Right ventricle myocardium superior (tissue), 1 donor: ENCODE data around the gene RNF222. TPM values are rescaled to one million over a fixed set of nuclear protein-coding genes. Genes with fewer than 3 reads are reported as not detected.
"Not testable (repeated sequence)": the region's sequence is repeated elsewhere in the genome, so short reads cannot be mapped to it uniquely, and the experiment has no call there.

Source experiments
- ATAC-seq: fragments of 200-7000 bp; cut with Tn5 transposase; one replicate; pipeline ENCODE4 v1.9.1; 2020; ENCODE audit warnings: mild to moderate bottlenecking; ENCODE audit not compliant: poor library complexity
- DNase-seq: peaks from one replicate; pipeline ENCODE4 v3.0.0-alpha.2; 2020
- intact Hi-C: fragments of 100-400 bp; cut with DNase I; formaldehyde crosslinking; loops from one replicate; pipeline ENCODE4 v1.11.2; 2022
- total RNA-seq: library from RNA; stranded (reverse); fragmentation: NEBNext Ultra II Directional; extraction: Animal tissue kit (Norgen Biotek cat#: 25700); gene quantifications from one replicate; pipeline ENCODE4 v1.2.1, GENCODE V29; 2021
- donor health status: DM: no; HTN: yes; CAD: no; lungs with severe emphysema.

Gene RNF222
- total RNA-seq, 1 donor from 2014 or later, result not detected

DNA sequence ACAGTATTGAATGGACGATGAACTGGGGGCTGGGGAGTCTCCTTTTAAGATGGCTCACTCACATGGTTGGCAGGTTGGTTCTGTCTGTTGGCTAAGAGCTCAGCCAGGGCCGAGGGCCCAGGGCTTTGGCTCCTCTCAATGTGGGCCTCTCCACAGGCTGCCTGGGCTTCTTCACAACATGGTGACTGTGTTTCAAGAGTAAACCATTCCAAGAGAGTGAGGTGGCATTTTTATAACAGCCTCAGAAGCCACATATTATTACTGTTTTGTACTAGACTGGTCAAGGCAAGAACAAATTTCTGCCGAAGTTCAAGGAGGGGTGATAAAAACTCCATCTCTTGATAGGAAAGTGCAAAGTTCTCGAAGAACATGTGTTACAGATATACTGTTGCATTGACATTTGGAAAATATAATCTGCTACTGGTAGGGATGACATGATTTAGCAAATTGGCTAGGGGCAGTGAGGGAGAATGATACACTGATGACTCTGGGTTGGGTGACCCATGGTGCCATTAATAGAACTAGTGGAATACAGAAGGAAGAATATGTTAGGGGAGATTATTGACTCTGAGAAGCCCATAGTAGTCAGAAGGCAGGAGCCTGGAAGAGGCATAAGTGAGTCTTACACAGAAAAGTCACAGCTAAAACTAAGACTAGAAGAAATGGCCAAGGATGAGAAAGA lies 34.8 kb downstream of the RNF222 start:
- no peak for DNase-seq

DNA sequence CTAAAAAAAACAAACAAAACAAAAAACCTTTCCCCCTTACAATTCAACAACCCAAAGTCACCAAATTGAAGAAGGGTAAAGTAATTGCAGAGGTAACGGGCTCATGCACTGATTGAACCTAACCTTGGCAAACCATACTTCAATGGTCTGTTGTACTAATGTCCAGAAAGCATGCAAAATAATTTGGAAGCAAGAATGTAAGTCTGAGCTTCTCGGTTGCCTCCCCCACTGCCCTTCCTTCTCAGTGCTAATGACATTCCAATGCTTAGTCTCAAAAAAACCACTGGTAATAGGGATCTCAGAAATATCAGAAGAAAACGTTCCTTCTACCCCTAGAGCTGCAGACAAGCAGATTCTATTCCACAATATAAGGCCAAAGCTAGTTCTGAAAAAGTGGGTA lies 36.9 kb downstream of the RNF222 start:
- intact Hi-C loops, result no loop called here
- DNase-seq (no peak), ATAC-seq (no peak)

More for the DNA sequence above, 34.8 kb downstream of the RNF222 start:
- ATAC-seq, result no peak
- intact Hi-C loops, result no loop called here

DNA sequence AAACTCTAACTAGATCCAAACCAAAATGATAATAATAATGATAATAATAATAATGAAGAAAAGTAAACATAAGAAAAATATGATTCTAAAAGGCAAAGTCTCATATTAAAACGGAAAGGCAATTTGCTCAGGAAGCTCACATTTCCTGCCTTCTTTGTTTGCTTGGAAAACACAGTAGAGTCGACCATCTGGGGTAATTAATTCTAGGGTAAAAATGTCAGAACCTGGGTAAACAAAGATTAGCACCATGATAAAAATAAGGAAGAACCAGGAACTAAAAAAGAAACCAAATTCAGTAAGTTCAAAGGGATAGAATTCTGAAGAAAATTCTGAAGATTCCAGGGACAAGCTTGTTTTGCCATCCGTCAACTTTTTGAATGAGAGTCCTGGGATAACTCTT lies 37.4 kb downstream of the RNF222 start:
- intact Hi-C loops, result no loop called here
- ATAC-seq (no peak), DNase-seq (no peak)

DNA sequence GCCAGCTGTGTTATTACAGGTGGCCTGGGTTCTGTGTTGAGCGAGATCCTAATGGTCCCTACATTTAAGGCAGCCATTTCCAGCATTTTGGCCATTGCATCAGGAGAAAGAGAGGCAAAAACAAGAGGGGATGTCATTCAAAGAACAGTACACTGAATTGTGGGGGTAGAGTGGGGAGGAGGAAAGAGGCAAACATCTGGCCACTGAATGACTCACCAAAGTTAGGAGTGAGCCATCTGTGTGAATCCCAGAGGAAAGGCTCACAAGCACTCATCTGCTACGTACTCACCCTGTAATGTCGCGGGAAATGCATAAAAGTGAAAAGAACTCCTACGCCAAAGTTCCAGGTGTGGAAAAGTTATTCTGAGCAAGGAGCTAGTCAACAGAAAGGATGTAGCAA lies 37.9 kb downstream of the RNF222 start:
- no peak for DNase-seq
- peak; percentile 72 for ATAC-seq
- intact Hi-C loops, result no loop called here

GRCh38 chr17:8357910-8358309 lies 39.7 kb downstream of the RNF222 start:
- ATAC-seq (no peak), DNase-seq (no peak)
- intact Hi-C loops, result no loop called here

DNA sequence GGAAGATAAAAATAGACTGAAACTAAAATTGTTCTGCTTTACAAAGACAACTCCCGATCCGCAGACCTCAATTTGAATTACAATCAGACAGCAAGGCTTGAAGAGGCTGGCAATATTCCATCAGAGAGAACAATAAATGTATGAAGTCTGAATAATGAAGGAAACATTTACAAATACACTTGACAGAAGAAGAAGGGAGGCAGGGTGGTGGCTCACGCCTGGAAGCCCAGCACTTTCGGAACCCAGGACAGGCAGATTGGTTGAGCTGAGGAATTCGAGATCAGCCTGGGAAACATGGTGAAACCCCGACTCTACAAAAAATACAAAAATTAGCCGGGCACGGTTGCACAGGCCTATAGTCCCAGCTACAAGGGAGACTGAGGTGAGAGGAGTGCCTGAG lies 43.4 kb downstream of the RNF222 start:
- intact Hi-C loops, result no loop called here
- no peak for DNase-seq
- ATAC-seq, result no peak

GRCh38 chr17:8353736-8354135 lies 43.9 kb downstream of the RNF222 start:
- ATAC-seq (no peak), DNase-seq (no peak)
- intact Hi-C loops, result no loop called here

DNA sequence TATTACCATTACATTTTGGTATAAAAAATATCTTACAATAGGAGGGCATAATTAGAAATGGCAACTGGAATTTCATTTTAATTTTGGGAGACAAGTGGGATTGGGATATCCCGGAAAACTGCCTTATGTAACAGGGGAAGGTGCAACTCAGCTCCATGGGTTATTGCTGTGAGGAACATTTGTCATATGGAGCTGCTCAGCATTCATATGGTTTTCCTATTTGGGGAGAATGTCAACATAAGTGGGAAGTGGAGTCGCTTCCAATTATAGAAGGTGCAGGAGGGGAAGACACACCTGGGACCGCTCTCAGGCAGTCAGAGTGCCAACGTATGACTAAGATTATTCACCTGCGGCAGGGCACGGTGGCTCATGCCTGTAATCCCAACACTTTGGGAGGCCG lies 47.3 kb downstream of the RNF222 start:
- intact Hi-C loops, result no loop called here
- ATAC-seq, result no peak
- no peak for DNase-seq

- intact Hi-C loops, ATAC-seq, DNase-seq: not testable (repeated sequence)
Measured at GRCh38 chr17:8347001-8347400, 50.6 kb downstream of the RNF222 start.

DNA sequence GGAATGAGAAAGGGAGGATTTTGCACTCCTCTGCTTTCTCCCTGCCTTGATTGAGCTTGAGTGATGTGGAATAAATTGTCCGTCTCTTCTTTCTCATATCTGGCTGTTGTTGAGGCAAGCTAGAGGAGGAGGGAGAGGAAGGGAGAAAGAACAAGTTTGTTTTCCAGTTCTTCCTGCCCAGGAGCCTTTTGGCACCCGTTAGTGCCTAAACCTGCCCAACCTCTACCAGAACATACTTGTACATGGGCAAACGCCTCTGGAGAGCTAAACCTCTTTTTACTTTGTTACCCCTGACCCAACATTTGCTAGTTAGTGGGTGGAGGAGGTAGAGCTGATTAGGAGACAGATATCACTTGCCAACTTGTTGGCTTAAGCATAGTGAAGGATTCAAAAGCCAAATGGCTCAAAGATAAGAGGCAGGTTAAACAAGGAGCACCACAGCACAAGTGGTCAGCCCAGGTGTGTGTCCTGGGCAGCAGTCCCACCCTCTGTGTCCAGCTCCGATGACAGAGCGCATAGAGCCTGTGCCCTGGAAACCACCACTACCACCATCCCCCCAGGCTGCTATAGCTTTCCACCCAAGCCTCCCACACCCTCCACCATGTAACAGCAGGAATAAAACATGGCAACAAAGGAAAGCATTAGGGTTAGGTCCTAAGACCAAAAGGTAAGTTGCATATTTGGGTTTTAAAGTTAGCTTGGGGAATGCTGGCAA lies 51.5 kb downstream of the RNF222 start:
- intact Hi-C loops, result no loop called here
- no peak for ATAC-seq
- no peak for DNase-seq

DNA sequence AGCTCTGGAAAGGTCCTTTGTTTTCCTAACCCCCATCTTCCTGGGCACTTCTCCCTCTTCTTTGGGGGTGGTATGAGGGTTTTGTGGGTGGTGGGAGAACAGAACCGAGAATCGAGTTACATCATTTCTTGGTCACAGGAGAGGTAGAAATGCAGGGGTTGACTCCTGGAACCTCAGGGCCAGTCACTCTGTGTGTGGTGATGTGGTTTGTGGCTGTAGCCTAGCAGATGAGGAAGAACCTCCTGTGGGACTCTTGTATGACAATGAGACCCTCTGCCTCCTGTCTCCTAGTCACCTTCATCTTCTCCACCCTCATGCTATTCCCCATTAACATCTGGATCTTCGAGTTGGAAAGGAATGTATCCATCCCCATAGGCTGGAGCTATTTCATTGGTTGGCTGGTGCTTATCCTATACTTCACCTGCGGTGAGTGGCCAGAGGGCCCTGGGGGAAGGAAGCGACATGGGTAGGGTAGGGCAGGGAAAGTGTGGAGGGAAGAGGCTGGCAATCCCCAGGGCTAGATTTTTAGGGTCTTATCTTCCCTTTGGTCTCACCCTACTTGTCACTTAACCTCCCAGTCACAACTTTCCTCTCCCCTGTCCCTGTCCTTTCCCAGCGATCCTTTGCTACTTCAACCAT lies 52.5 kb downstream of the RNF222 start:
- DNase-seq (no peak), ATAC-seq (no peak)
- intact Hi-C loops, result no loop called here

- ATAC-seq, result no peak
- intact Hi-C loops, result no loop called here
- no peak for DNase-seq
Measured at GRCh38 chr17:8341456-8341855, 56.2 kb downstream of the RNF222 start.

Other genes with a start within 250 kb of the RNF222 start
- 124 TPM for gene PER1, start 245.4 kb downstream of the RNF222 start, total RNA-seq
- gene VAMP2, start 234.9 kb downstream of the RNF222 start, total RNA-seq, result 54.8 TPM
- 7.1 TPM for gene TMEM107, start 221.4 kb downstream of the RNF222 start, total RNA-seq
- gene BORCS6, start 207.6 kb downstream of the RNF222 start, total RNA-seq, result 8.5 TPM
- gene AURKB, start 187.3 kb downstream of the RNF222 start, total RNA-seq, result 0.56 TPM
- 13.0 TPM for gene CTC1, start 149.8 kb downstream of the RNF222 start, total RNA-seq
- 10.0 TPM for gene PFAS, start 148.5 kb downstream of the RNF222 start, total RNA-seq
- gene RANGRF, start 109.2 kb downstream of the RNF222 start, total RNA-seq, result 23.2 TPM
- 1.00 TPM for gene SLC25A35, start 102.4 kb downstream of the RNF222 start, total RNA-seq
- gene ARHGEF15, start 87.6 kb downstream of the RNF222 start, total RNA-seq, result 17.2 TPM
- gene ODF4, start 58.0 kb downstream of the RNF222 start, total RNA-seq, result not detected
- gene RPL26, start 14.6 kb downstream of the RNF222 start, total RNA-seq, result 939 TPM
- 24.8 TPM for gene NDEL1, start 38.1 kb upstream of the RNF222 start, total RNA-seq
- 31.5 TPM for gene MYH10, start 232.9 kb upstream of the RNF222 start, total RNA-seq